HL-60 (cell line): Measurements from ENCODE around the gene TNPO1.

Experiments used
- CTCF ChIP-seq: IDR thresholded peaks from one replicate; pipeline ENCODE4 v1.5.1; 2011; ENCODE audit warnings: low read length, control low read depth, inconsistent platforms; ENCODE audit not compliant: insufficient read depth
- REST ChIP-seq: IDR thresholded peaks from 2 replicates; pipeline ENCODE4 v1.6.1; 2012; ENCODE audit warnings: low read depth; ENCODE audit not compliant: insufficient replicate concordance

GRCh38 chr5:72811849-72812248 is 4.6 kb upstream of the TNPO1 start:
- no peak for TF ChIP-seq CTCF
- TF ChIP-seq REST, result no peak
